Smooth muscle cell (in vitro differentiated cells): ENCODE data around the gene RNF19B. TPM values are rescaled to one million over a fixed set of nuclear protein-coding genes. Genes with fewer than 3 reads are reported as not detected.

Experiments used
- DNase-seq: peaks from one replicate; lab custom pipeline; 2025; ENCODE audit not compliant: unreplicated experiment; lab: John Stamatoyannopoulos, UW
- H2AFZ ChIP-seq: fragments of 200-600 bp; sonication (generic); 2 replicates; pipeline ENCODE4 v1.6.0; 2016; ENCODE audit warnings: antibody characterized with exemption, low read depth, mild to moderate bottlenecking
- H3F3A ChIP-seq: fragments of 200-600 bp; sonication (generic); 2 replicates; pipeline ENCODE4 v1.6.0; 2017; ENCODE audit warnings: antibody characterized with exemption, low read depth
- H3K27ac ChIP-seq: fragments of 200-600 bp; sonication (generic); 2 replicates; pipeline ENCODE4 v1.5.1; 2016; ENCODE audit warnings: low read depth, mild to moderate bottlenecking
- H3K27me3 ChIP-seq: fragments of 200-600 bp; sonication (generic); 2 replicates; pipeline ENCODE4 v1.6.1; 2016; ENCODE audit warnings: low read depth, mild to moderate bottlenecking
- H3K36me3 ChIP-seq: fragments of 200-600 bp; sonication (generic); 2 replicates; pipeline ENCODE4 v1.5.1; 2016; ENCODE audit warnings: low read depth
- H3K4me1 ChIP-seq: fragments of 200-600 bp; sonication (generic); 2 replicates; pipeline ENCODE4 v1.5.1; 2016; ENCODE audit warnings: low read depth
- H3K4me2 ChIP-seq: fragments of 200-600 bp; sonication (generic); 2 replicates; pipeline ENCODE4 v1.6.0; 2016; ENCODE audit warnings: mild to moderate bottlenecking
- H3K4me3 ChIP-seq: fragments of 200-600 bp; sonication (generic); 2 replicates; pipeline ENCODE4 v1.5.1; 2016; ENCODE audit warnings: mild to moderate bottlenecking
- H3K79me2 ChIP-seq: fragments of 200-600 bp; sonication (generic); 2 replicates; pipeline ENCODE4 v1.6.0; 2016; ENCODE audit warnings: low read depth, mild to moderate bottlenecking
- H3K9ac ChIP-seq: fragments of 200-600 bp; sonication (generic); 2 replicates; pipeline ENCODE4 v1.6.0; 2016; ENCODE audit warnings: low read depth
- H3K9me3 ChIP-seq: fragments of 200-600 bp; sonication (generic); replicated peaks from 2 replicates; pipeline ENCODE4 v1.5.1; 2016; ENCODE audit warnings: low read depth
- H4K20me1 ChIP-seq: fragments of 200-600 bp; sonication (generic); 2 replicates; pipeline ENCODE4 v1.6.0; 2016; ENCODE audit warnings: low read depth
- WGBS: methylation state at CpG from one replicate; pipeline ENCODE4 v1.1.7; 2016; ENCODE audit warnings: low lambda C conversion rate; 5-methylcytosine and 5-hydroxymethylcytosine counted together
- polyA plus RNA-seq: library from polyadenylated mRNA; unstranded; fragments of >200 nt; fragmentation: Nextera tagmentation; extraction: Ambion mirVana; gene quantifications from 2 replicates; pipeline ENCODE4 v1.2.1, GENCODE V29; 2016
- total RNA-seq: library from RNA; depleted of rRNA; stranded (reverse); fragments of >200 nt; gene quantifications from 2 replicates; pipeline ENCODE4 v1.2.3, GENCODE V29; 2014
- TF ChIP-seq, protein P1 (sequence below): fragments of 200-600 bp; sonication (generic); IDR thresholded peaks from 2 replicates; pipeline ENCODE4 v1.5.1; 2017; ENCODE audit warnings: borderline replicate concordance, mild to moderate bottlenecking, antibody characterized with exemption; ENCODE audit not compliant: insufficient read depth, poor library complexity, severe bottlenecking

RNF19B gene
- total and polyA plus RNA-seq, 2 experiments from 2014 or later: 11.2 to 12.3 TPM

DNA sequence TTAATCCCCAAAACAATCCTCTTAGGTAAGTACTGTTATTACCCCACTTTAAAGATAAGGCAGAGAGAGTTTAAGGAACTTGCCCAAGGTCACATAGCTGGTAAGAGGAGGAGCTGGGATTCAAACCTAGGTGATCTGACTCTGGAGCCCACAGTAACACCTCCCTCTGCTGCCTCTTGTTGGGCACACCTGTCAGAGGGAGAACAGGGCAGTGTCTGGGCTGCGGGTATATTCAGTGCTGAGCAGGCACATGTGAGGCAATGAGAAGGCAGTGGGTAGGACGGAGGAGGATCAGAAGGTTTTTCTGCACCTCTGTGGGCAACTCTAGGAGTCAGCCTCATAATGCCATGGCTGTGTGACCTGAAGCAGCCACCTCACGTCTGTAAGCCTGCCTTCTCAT, 76.5 kb downstream of the RNF19B start:
- no peaks in the 10 kb centered on the region for H4K20me1 ChIP-seq
- H3K27me3 ChIP-seq: peaks cover 24% of the 10 kb centered on the region
- no peak overlapping the region for H3K27ac ChIP-seq

DNA sequence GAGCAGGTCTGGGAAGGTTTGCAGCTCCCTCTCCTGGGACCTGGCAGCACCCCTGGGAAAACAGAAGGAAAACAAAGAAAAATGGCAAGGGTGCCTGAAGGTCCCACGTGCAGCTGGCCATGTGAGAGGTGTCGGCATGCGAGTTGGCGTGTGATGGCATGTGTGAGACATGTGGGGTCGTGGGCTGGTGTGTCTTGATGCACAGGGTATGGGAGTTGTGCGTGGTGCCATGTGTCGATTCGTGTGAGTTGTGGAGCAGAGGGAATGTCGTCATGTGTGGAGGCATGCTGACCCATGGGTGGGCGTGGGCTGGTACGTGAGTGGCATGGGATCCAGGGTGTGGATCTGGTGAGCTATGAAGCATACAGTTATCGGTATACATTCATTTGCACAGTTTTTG, 77.0 kb downstream of the RNF19B start:
- Histone ChIP-seq H3F3A (no peaks in the 10 kb centered on the region), H3K27me3 (peaks cover 22% of the 10 kb centered on the region), H3K4me1 (no peaks in the 10 kb centered on the region), H3K9me3 (no peaks in the 10 kb centered on the region), H3K9ac (no peak overlapping the region), H3K79me2 (no peaks in the 10 kb centered on the region), H2AFZ (no peak overlapping the region), H3K4me2 (no peak overlapping the region), H3K36me3 (no peaks in the 10 kb centered on the region), H3K4me3 (no peak overlapping the region), H4K20me1 (no peaks in the 10 kb centered on the region), H3K27ac (no peak overlapping the region)
- no peak for DNase-seq
- WGBS: 79% methylated on average over 12 of the region's 12 CpGs
- TF ChIP-seq, protein P1, sequence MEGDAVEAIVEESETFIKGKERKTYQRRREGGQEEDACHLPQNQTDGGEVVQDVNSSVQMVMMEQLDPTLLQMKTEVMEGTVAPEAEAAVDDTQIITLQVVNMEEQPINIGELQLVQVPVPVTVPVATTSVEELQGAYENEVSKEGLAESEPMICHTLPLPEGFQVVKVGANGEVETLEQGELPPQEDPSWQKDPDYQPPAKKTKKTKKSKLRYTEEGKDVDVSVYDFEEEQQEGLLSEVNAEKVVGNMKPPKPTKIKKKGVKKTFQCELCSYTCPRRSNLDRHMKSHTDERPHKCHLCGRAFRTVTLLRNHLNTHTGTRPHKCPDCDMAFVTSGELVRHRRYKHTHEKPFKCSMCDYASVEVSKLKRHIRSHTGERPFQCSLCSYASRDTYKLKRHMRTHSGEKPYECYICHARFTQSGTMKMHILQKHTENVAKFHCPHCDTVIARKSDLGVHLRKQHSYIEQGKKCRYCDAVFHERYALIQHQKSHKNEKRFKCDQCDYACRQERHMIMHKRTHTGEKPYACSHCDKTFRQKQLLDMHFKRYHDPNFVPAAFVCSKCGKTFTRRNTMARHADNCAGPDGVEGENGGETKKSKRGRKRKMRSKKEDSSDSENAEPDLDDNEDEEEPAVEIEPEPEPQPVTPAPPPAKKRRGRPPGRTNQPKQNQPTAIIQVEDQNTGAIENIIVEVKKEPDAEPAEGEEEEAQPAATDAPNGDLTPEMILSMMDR: no peak

More for the DNA sequence above, 76.5 kb downstream of the RNF19B start:
- no peaks in the 10 kb centered on the region for H3K36me3 ChIP-seq
- no peak overlapping the region for H2AFZ ChIP-seq
- no peak overlapping the region for H3K9ac ChIP-seq
- H3K4me2 ChIP-seq: no peak overlapping the region
- no peak overlapping the region for H3K4me3 ChIP-seq
- DNase-seq: no peak
- no peaks in the 10 kb centered on the region for H3K4me1 ChIP-seq
- no peaks in the 10 kb centered on the region for H3K79me2 ChIP-seq
- WGBS: 78% methylated on average over 3 of the region's 3 CpGs
- TF ChIP-seq, protein P1: no peak
- no peaks in the 10 kb centered on the region for H3K9me3 ChIP-seq
- H3F3A ChIP-seq: no peaks in the 10 kb centered on the region

DNA sequence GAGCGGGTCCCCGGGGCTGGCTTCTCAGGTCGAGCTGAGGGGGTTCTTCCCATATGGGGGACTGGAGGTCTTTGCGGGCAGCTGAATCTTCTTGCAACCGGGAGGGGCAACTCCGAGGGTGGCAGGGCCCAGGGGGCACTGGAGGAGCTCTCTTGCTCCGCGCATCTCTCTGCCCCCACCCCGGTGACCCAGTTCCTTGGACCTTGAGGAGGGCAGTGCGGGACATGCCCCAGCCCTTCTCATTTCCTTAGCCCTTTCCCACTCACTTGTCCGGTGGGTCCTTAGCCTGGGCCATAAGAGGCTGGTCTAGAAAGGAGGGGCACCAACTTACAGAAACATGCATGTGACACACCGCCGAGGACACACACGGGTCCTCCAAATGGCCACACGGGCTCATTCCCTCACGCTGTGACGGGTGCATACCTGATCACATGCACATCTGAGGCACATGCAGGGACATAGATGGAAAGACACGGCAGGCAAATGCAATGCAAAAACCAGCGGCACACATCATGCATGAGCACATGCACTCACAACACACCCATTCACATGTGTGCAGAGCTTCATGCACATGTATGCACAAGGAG, 77.7 kb downstream of the RNF19B start:
- Histone ChIP-seq H3K27ac (no peak overlapping the region), H3F3A (no peaks in the 10 kb centered on the region), H4K20me1 (no peaks in the 10 kb centered on the region), H3K9ac (no peak overlapping the region), H3K4me2 (peak overlapping the region; percentile 85), H3K4me1 (no peaks in the 10 kb centered on the region), H3K4me3 (no peak overlapping the region), H2AFZ (no peak overlapping the region), H3K79me2 (no peaks in the 10 kb centered on the region), H3K9me3 (no peaks in the 10 kb centered on the region), H3K36me3 (no peaks in the 10 kb centered on the region), H3K27me3 (peaks cover 18% of the 10 kb centered on the region)
- WGBS: 58% methylated on average over 19 of the region's 19 CpGs
- TF ChIP-seq, protein P1: no peak
- DNase-seq: no peak

Other genes with a start within 250 kb of the RNF19B start
- 52.1 and 56.5 TPM in 2 replicates for gene YARS1, start 147.5 kb downstream of the RNF19B start, total RNA-seq
- gene YARS1, start 147.5 kb downstream of the RNF19B start, polyA plus RNA-seq: 82.9 and 96.9 TPM in 2 replicates
- gene S100PBP, start 147.2 kb downstream of the RNF19B start, total RNA-seq: 39.1 and 39.7 TPM in 2 replicates
- 13.1 and 22.1 TPM in 2 replicates for gene S100PBP, start 147.2 kb downstream of the RNF19B start, polyA plus RNA-seq
- not detected in 2 replicates for gene FNDC5, start 93.9 kb downstream of the RNF19B start, total RNA-seq
- gene FNDC5, start 93.9 kb downstream of the RNF19B start, polyA plus RNA-seq: not detected in 2 replicates
- not detected in 2 replicates for gene HPCA, start 78.3 kb downstream of the RNF19B start, total RNA-seq
- gene HPCA, start 78.3 kb downstream of the RNF19B start, polyA plus RNA-seq: 0.24 TPM in 1 of 2 replicates, not detected in the other
- 40.9 and 84.1 TPM in 2 replicates for gene TMEM54, start 63.4 kb downstream of the RNF19B start, total RNA-seq
- 59.0 and 98.5 TPM in 2 replicates for gene TMEM54, start 63.4 kb downstream of the RNF19B start, polyA plus RNA-seq
- 89.8 and 132 TPM in 2 replicates for gene AK2, start 72.1 kb upstream of the RNF19B start, total RNA-seq
- gene AK2, start 72.1 kb upstream of the RNF19B start, polyA plus RNA-seq: 121 and 142 TPM in 2 replicates
- 7.9 and 16.3 TPM in 2 replicates for gene AZIN2, start 116.3 kb upstream of the RNF19B start, total RNA-seq
- gene AZIN2, start 116.3 kb upstream of the RNF19B start, polyA plus RNA-seq: 21.5 and 33.5 TPM in 2 replicates
- 1.3 TPM in 2 replicates for gene TRIM62, start 217.2 kb upstream of the RNF19B start, total RNA-seq
- 3.6 and 3.9 TPM in 2 replicates for gene TRIM62, start 217.2 kb upstream of the RNF19B start, polyA plus RNA-seq